Panc1 (cell line): ENCODE measurements around the gene BAZ2B. TPM values are rescaled to one million over a fixed set of nuclear protein-coding genes. Genes with fewer than 3 reads are reported as not detected.

Experiments
- ATAC-seq: fragments of 200-7000 bp; cut with Tn5 transposase; 2 replicates; pipeline ENCODE4 v1.9.1; 2020; ENCODE audit warnings: mild to moderate bottlenecking, moderate library complexity
- BruUV-seq: library from RNA; stranded (reverse); fragments of 400-500 nt; replicated peaks from 2 replicates; lab custom pipeline; 2021; lab: Mats Ljungman, UMichigan
- CTCF ChIA-PET: fragments of 300-600 bp; sonication (Branson Sonifier 250); formaldehyde crosslinking; loops from one replicate; lab custom pipeline; 2022; ENCODE audit warnings: antibody characterized with exemption; lab: Charles Lee
- POLR2A ChIA-PET: fragments of 300-600 bp; sonication (Branson Sonifier 250); formaldehyde crosslinking; loops from one replicate; lab custom pipeline; 2022; ENCODE audit warnings: antibody characterized with exemption; lab: Charles Lee
- DNase-seq: peaks from one replicate; pipeline ENCODE4 v3.0.0-alpha.2; 2010; ENCODE audit warnings: low read depth, low spot score
- H3K27ac ChIP-seq: 2 replicates; pipeline ENCODE4 v1.5.1; 2011; ENCODE audit warnings: mild to moderate bottlenecking, low read length, inconsistent platforms
- H3K27me3 ChIP-seq: fragments of 200-500 bp; sonication (Bioruptor generic); 2 replicates; pipeline ENCODE4 v1.6.0; 2014; ENCODE audit warnings: low read length, inconsistent platforms; ENCODE audit not compliant: control insufficient read depth, insufficient read depth
- H3K36me3 ChIP-seq: fragments of 200-500 bp; sonication (Bioruptor generic); 2 replicates; pipeline ENCODE4 v1.5.1; 2014; ENCODE audit warnings: inconsistent platforms, mild to moderate bottlenecking, low read length, moderate library complexity; ENCODE audit not compliant: control insufficient read depth, insufficient read depth
- H3K4me1 ChIP-seq: 2 replicates; pipeline ENCODE4 v1.5.1; 2011; ENCODE audit warnings: inconsistent platforms, mild to moderate bottlenecking, low read length, moderate library complexity; ENCODE audit not compliant: control insufficient read depth, insufficient read depth
- H3K4me3 ChIP-seq, 2 experiments: 2 replicates each; pipeline ENCODE4 v1.5.1; 2011 to 2012; ENCODE audit warnings: low read depth in 2 of 2, low read length in 2 of 2, mild to moderate bottlenecking in 2 of 2, inconsistent platforms in 1 of 2, moderate library complexity in 1 of 2
- H3K9me3 ChIP-seq: fragments of 200-500 bp; sonication (Bioruptor generic); 2 replicates; pipeline ENCODE4 v1.5.1; 2014; ENCODE audit warnings: low read depth, mild to moderate bottlenecking, inconsistent platforms, low read length, moderate library complexity; ENCODE audit not compliant: control insufficient read depth, insufficient read depth
- CTCF ChIP-seq: fragments of 450-650 bp; IDR thresholded peaks from 2 replicates; pipeline ENCODE4 v1.5.1; 2017; ENCODE audit warnings: mild to moderate bottlenecking
- POLR2AphosphoS5 ChIP-seq: IDR thresholded peaks from 2 replicates; pipeline ENCODE4 v1.6.1; 2012; ENCODE audit warnings: mild to moderate bottlenecking, low read depth, low read length, moderate library complexity
- REST ChIP-seq, 2 experiments: IDR thresholded peaks; 2 replicates each; pipeline ENCODE4 v1.6.1; 2011 to 2012; ENCODE audit warnings: low read depth in 2 of 2, control low read depth in 1 of 2, low read length in 1 of 2, mild to moderate bottlenecking in 1 of 2, moderate library complexity in 1 of 2; ENCODE audit not compliant: insufficient read depth in 1 of 2
- SIN3A ChIP-seq: IDR thresholded peaks from 2 replicates; pipeline ENCODE4 v1.6.1; 2012; ENCODE audit warnings: low read depth, mild to moderate bottlenecking, low read length, moderate library complexity, borderline replicate concordance; ENCODE audit not compliant: insufficient read depth
- TCF7L2 ChIP-seq: IDR thresholded peaks from 2 replicates; pipeline ENCODE4 v1.6.1; 2011; ENCODE audit warnings: mild to moderate bottlenecking, low read depth, low read length, inconsistent platforms
- in situ Hi-C: cut with HindIII; loops from 2 replicates; pipeline ENCODE4 v1.10.0; 2016; ENCODE audit warnings: low sequenced_read_pairs, low pct_unique_long_range_greater_than_20kb
- intact Hi-C: fragments of 100-400 bp; cut with micrococcal nuclease; formaldehyde crosslinking; loops from one replicate; pipeline ENCODE4 v1.10.0; 2022; ENCODE audit not compliant: unreplicated experiment
- total RNA-seq: library from RNA; stranded (reverse); gene quantifications from one replicate; pipeline ENCODE4 v1.2.1, GENCODE V29; 2021; ENCODE audit not compliant: unreplicated experiment

The BAZ2B gene
- total RNA-seq, 1 experiment from 2014 or later = 38.6 TPM

GRCh38 chr2:159623436-159623835, 7.1 kb upstream of the BAZ2B start:
- no TSS peak for BruUV-seq
- Histone ChIP-seq H3K27me3 (no peaks in the 10 kb centered on the region), H3K4me3 (no peak overlapping the region), H3K36me3 (no peaks in the 10 kb centered on the region), H3K4me1 (no peaks in the 10 kb centered on the region; the same call in 1 of the 2 replicates), H3K9me3 (no peaks in the 10 kb centered on the region), H3K27ac (no peak overlapping the region)
- CTCF ChIA-PET = no interaction called here
- DNase-seq (no peak), ATAC-seq (no peak)
- no peak for TF ChIP-seq POLR2AphosphoS5
- no peak for TF ChIP-seq SIN3A
- TF ChIP-seq REST (IDR thresholded peaks at IDR 0.05; ENCODE audit: insufficient read depth in 1 of 2, low read depth in 2 of 2, low read length in 1 of 2) = no peak
- no peak for TF ChIP-seq CTCF
- no peak for TF ChIP-seq TCF7L2
- POLR2A ChIA-PET = no interaction called here
- in situ Hi-C loops = loop anchor here (25.0 kb wide), 1 partner anchor 89 kb away; the partner anchor contains the start of gene MARCHF7
- intact Hi-C loops = no loop called here

- in situ Hi-C loops = loop anchor here (25.0 kb wide), 1 partner anchor 89 kb away; the partner anchor contains the start of gene MARCHF7
These were observed 6.6 kb upstream of the BAZ2B start for GRCh38 chr2:159622966-159623365.

More at GRCh38 chr2:159622966-159623365, 6.6 kb upstream of the BAZ2B start:
- CTCF ChIA-PET = no interaction called here
- H3K36me3 ChIP-seq = no peaks in the 10 kb centered on the region
- BruUV-seq = no TSS peak
- POLR2A ChIA-PET = interaction anchor here (0.6 to 0.7 kb wide), 2 partner anchors 123 to 217 kb away, joined by 6 to 10 read pairs; no protein-coding TSS in a partner anchor
- no peak overlapping the region for H3K4me3 ChIP-seq
- DNase-seq (no peak), ATAC-seq (no peak)
- H3K27me3 ChIP-seq = no peaks in the 10 kb centered on the region
- H3K4me1 ChIP-seq = peaks cover 1% of the 10 kb centered on the region; the same call in 1 of the 2 replicates
- intact Hi-C loops = no loop called here
- H3K27ac ChIP-seq = no peak overlapping the region
- H3K9me3 ChIP-seq = no peaks in the 10 kb centered on the region
- TF ChIP-seq TCF7L2 = no peak
- no peak for TF ChIP-seq POLR2AphosphoS5
- TF ChIP-seq CTCF = no peak
- no peak for TF ChIP-seq SIN3A
- TF ChIP-seq REST (IDR thresholded peaks at IDR 0.05; ENCODE audit: insufficient read depth in 1 of 2, low read depth in 2 of 2, low read length in 1 of 2) = no peak
